IPS-18c (cell line): ENCODE measurements around the gene REST.
"Not testable (repeated sequence)": the region's sequence is repeated elsewhere in the genome, so short reads cannot be mapped to it uniquely, and the experiment has no call there.

ENCODE experiments used
- H3K4me3 ChIP-seq: 2 replicates; pipeline ENCODE4 v1.7.0; 2013; ENCODE audit warnings: low read depth, mild to moderate bottlenecking, low read length, moderate library complexity; ENCODE audit not compliant: insufficient read depth
- H3K9me3 ChIP-seq: one replicate; pipeline ENCODE4 v1.6.1; 2013; ENCODE audit warnings: mild to moderate bottlenecking, low read length, moderate library complexity; ENCODE audit not compliant: control insufficient read depth, insufficient read depth

REST gene

GRCh38 chr4:56902703-56903102 is 5.0 kb upstream of the REST start:
- Histone ChIP-seq H3K9me3 (no peaks in the 10 kb centered on the region), H3K4me3 (no peak overlapping the region; the same call in 1 of the 2 replicates)

GRCh38 chr4:56905796-56906195 is 1.9 kb upstream of the REST start:
- Histone ChIP-seq H3K9me3 (no peaks in the 10 kb centered on the region), H3K4me3 (no peak overlapping the region)

DNA sequence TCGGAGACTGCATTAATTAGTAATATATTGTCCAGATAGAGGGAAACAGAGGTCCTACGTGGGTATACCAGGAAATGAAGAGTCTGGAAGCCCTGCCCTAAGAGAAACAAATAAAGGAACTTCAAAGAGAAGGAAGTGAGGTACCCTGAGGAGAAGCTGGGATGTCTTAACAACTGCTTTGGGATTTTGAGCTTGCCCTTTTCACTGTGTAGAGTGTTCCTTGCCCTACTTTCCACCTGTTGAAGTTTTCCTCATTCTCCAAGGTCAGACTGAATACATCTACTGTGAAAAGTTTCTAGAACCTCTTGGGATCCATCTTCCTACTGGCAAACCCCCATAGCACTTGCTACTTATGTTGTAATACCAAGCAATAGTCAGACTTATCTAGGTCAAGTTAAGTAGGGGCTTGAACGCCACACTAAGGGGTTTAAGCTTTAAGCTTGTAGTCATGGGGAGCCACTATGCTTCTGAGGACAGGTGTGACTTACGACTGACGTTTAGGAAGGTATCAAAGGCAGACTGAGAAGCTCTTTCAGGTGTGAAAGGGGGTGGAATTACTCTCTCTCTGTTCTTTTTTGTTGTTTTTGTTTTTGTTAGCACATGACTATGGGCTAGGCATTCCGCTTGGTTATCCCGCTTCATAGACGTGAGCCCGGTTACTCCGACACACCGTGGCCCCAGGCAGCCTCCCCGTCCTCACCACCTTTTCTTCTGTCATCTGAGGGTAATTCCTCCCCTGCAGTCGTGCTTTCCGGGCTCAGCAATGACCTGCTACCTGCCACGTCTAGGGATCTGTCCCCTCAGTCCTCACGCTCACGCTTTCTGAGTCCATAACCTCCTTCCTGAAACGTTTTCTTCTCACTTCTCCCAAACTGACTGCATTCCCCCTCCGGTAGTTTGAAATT is 959 bp upstream of the REST start:
- H3K4me3 ChIP-seq = peak overlapping the region; percentile 39

DNA sequence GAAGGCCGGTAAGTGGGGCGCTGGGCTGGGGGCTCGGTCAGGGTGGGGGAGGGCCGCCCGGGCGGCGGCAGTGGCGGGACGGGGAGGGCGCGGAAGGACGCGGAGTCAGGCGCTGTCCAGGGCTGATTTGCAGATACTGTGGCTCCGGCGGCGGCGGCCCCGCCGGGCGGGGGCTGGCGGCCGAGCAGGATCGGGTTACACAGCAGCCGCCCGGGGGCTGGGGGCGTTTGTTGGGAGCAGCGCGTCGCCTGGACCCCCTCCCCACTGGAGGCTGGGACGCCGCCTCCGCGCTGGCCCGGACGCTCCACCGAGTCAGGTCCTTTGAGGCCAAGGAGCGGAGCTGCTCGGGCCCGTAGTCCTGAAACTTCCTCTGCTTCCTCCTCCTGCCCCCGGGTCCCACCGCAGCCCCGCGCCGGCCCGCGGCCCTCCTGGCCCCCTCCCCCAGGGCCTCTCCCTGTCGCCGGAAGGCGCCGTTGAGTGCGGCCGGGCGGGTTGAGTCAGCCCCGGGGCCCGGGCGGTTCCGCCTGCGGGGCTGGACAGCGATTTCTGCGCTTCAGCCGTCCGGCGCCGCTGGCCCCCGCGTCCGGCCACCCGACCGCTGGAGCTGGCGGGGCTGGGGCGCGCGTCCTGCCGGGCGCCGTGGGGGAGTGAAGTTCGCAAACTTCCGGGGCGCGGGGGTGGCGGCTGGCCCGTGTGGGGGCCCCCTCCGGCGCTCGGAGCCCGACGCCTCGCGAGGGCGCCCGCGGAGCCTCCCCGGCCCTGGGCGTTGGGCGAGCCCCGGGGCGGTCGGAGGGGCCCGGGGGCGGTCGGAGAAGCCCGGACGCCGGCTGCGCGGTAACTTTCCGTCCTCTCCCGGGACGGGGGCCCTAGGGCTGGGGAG is 746 bp downstream of the REST start:
- peak overlapping the region; percentile 62 for H3K4me3 ChIP-seq
- no peaks in the 10 kb centered on the region for H3K9me3 ChIP-seq

More for the DNA sequence above, 959 bp upstream of the REST start:
- no peaks in the 10 kb centered on the region for H3K9me3 ChIP-seq

DNA sequence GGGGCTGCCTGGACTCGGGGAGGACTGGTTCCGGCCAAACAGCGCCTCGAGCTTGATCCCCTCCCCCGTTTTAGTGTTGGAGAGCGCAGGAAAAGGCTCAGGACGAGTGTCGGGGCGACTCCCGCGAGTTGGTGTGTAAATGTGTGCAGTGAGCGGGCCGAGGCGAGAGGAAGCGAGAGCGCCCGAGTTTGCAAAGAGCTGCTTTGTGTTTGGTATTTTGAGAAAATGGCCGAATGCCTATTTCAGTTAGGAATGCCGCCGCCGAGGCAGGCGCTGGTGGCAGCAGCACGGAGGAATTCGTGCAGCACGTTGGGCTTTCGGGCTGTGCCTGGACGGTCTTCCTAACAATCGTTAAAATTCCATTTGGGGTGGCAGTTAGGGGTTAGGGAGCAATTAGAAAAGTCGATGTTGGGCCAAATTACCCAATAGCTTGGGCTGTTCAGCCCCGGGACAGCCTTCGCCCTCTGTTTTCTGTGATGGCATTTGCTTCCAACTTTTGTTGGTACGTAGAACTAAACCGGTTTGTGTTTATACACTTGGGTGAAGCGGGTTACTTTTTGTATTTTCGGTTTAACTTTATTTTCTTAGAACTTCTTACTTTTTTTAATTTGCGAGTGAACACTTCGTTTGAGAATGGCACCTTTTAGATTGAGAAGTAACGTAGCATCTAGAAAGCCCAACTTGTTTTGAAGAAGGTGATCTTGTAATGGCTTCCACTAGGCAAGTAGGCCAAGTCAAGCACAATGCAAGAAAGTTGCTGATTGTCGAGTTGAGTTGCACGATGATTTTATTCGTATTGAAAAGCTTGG is 1.6 kb downstream of the REST start:
- Histone ChIP-seq H3K4me3 (peak overlapping the region; percentile 62), H3K9me3 (no peaks in the 10 kb centered on the region)

GRCh38 chr4:56910172-56910967 is 2.7 kb downstream of the REST start:
- H3K4me3 ChIP-seq = peak overlapping the region; percentile 62
- peaks cover 2% of the 10 kb centered on the region for H3K9me3 ChIP-seq

DNA sequence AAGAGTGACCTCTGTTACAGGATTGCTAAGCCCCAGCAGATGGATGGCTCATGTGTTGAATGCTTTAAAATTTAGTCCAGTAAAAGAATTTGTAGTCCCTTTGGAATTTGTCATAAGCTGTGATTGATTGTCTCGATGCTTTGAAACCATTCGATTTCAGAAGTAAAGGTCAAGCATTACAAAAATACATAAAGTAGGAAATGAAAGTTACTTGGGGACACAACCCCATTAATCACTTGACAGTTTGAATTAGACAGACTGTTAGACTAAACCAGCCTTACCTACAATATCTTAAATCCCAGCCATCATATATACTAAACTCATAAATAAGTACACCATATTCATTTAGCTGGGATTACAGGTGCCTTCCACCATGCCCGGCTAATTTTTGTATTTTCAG is 6.6 kb downstream of the REST start:
- Histone ChIP-seq H3K9me3 (peaks cover 2% of the 10 kb centered on the region), H3K4me3 (no peak overlapping the region)

DNA sequence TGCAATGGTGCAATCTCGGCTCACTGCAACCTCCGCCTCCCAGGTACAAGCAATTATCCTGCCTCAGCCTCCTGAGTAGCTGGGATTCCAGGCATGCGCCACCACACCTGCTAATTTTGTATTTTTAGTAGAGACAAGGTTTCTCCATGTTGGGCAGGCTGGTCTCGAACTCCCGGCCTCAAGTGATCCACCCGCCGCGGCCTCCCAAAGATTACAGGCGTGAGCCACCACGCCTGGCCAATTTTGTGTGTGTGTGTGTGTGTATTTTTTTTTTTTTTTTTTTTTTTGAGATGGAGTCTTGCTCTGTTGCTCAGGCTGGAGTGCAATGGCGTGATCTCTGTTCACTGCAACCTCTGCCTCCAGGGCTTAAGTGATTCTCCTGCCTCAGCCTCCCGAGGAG is 7.3 kb downstream of the REST start:
- not testable (repeated sequence) for H3K4me3 ChIP-seq, H3K9me3 ChIP-seq

DNA sequence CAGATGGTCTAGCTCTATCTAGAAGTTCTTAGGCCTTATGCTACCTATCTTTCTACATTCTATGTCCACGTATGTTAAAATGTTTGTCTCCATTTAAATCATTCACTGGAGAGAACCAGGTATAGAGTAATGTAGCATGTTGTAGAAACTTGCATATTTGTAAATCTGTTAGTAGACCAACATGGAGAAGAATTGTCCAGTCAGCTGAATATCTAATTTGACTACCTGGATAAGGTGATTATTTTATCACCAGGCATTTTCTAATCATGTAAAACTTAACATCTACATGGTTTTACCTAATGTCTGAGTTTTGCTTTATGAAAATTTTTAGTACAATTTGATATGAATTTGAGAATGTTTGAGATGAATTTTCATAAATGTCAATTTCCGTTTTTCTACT is 19.5 kb downstream of the REST start:
- H3K4me3 ChIP-seq = no peak overlapping the region
- no peaks in the 10 kb centered on the region for H3K9me3 ChIP-seq

DNA sequence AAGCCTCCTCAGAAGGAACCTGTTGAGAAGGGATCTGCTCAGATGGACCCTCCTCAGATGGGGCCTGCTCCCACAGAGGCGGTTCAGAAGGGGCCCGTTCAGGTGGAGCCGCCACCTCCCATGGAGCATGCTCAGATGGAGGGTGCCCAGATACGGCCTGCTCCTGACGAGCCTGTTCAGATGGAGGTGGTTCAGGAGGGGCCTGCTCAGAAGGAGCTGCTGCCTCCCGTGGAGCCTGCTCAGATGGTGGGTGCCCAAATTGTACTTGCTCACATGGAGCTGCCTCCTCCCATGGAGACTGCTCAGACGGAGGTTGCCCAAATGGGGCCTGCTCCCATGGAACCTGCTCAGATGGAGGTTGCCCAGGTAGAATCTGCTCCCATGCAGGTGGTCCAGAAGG is 22.9 kb downstream of the REST start:
- no peak overlapping the region for H3K4me3 ChIP-seq

DNA sequence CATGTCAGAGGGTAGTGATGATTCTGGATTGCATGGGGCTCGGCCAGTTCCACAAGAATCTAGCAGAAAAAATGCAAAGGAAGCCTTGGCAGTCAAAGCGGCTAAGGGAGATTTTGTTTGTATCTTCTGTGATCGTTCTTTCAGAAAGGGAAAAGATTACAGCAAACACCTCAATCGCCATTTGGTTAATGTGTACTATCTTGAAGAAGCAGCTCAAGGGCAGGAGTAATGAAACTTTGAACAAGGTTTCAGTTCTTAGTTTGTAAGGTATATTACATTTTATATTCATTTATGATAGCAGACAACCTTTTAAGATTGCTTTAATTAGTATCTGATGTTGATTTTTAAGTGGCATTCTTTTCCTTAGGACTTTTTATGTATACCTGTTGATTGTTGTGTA is 24.2 kb downstream of the REST start:
- no peaks in the 10 kb centered on the region for H3K9me3 ChIP-seq
- no peak overlapping the region for H3K4me3 ChIP-seq

More for the DNA sequence above, 22.9 kb downstream of the REST start:
- H3K9me3 ChIP-seq = no peaks in the 10 kb centered on the region

- H3K9me3 ChIP-seq = no peaks in the 10 kb centered on the region
- H3K4me3 ChIP-seq = no peak overlapping the region
These were observed 29.6 kb downstream of the REST start for GRCh38 chr4:56937262-56937661.

DNA sequence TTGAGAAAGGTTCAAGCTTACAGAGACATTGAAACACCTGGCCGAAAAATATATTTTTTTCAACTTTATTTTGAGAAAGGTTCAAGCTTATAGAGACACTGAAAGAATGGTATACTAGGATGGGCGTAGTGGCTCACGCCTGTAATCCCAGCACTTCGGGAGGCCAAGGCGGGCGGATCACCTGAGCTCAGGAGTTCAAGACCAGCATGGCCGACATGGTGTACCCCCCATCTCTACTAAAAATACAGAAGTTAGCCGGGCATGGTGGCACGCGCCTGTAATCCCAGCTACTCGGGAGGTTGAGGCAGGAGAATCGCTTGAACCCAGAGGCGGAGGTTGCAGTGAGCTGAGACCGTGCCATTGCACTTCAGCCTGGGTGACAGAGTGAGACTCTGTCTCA is 32.1 kb downstream of the REST start:
- H3K9me3 ChIP-seq, H3K4me3 ChIP-seq: not testable (repeated sequence)

DNA sequence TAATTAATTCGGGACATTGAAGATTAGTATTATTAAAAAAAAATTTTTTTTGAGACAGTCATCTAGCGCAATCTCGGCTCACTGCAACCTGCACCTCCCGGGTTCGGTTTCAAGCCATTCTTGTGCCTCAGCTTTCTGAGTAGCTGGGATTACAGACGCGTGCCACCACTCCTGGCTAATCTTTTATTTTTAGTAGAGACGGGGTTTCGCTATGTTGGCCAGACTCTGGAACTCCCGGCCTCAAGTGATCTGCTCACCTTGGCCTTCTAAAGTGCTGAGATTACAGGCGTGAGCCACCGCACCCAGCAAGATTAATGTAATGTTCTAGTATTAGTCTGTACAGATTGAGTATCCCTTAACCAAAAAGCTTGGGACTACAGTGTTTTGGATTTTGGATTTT is 32.7 kb downstream of the REST start:
- no peak overlapping the region for H3K4me3 ChIP-seq
- H3K9me3 ChIP-seq = no peaks in the 10 kb centered on the region

DNA sequence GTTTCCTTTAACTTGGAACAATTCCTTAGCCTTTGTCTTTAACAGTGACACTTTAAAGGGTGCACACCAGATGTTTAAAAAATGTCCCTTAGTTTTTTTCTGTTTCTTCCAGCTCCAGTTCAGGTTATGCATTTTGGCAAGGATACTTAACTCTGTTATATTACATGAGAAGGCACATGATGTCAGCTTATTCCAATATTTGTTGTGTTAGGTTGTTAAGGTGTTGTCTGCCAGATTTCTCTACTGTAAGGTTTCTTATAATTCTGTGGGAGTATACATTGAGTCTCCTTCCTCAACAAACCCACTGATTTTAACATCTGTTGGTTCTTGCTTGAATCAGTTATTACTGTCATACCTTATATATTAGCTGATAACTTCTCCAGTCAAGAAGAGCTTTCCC is 33.3 kb downstream of the REST start:
- no peak overlapping the region for H3K4me3 ChIP-seq

GRCh38 chr4:56941403-56941802 is 33.7 kb downstream of the REST start:
- H3K9me3 ChIP-seq = no peaks in the 10 kb centered on the region
- H3K4me3 ChIP-seq = no peak overlapping the region

More for the DNA sequence above, 33.3 kb downstream of the REST start:
- no peaks in the 10 kb centered on the region for H3K9me3 ChIP-seq
